ENCODE data around the gene PCDHGB2.
"Not testable (repeated sequence)": the region's sequence is repeated elsewhere in the genome, so short reads cannot be mapped to it uniquely, and the experiment has no call there.

The PCDHGB2 gene

DNA sequence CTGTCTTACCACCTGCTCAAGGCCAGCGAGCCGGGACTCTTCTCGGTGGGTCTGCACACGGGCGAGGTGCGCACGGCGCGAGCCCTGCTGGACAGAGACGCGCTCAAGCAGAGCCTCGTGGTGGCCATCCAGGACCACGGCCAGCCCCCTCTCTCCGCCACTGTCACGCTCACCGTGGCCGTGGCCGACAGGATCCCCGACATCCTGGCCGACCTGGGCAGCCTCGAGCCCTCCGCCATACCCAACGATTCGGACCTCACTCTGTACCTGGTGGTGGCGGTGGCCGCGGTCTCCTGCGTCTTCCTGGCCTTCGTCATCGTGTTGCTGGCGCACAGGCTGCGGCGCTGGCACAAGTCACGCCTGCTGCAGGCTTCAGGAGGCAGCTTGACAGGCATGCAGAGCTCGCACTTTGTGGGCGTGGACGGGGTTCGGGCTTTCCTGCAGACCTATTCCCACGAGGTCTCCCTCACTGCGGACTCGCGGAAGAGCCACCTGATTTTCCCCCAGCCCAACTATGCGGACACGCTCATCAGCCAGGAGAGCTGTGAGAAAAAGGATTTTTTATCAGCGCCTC, 18.9 kb upstream of the PCDHGB2 start:
- H4K8ac ChIP-seq (ENCODE audit: low read length); H3K4me2 ChIP-seq (ENCODE audit: low read length, poor library complexity, severe bottlenecking); H2AK5ac ChIP-seq (ENCODE audit: low read length, severe bottlenecking); H3K9ac ChIP-seq (ENCODE audit: low read length); H2BK120ac ChIP-seq (ENCODE audit: low read depth, low read length); H3K79me1 ChIP-seq (replicated peaks; ENCODE audit: low read length, poor library complexity, severe bottlenecking); H2BK12ac ChIP-seq (ENCODE audit: low read length in 2 of 2); H3K27ac ChIP-seq (ENCODE audit: low read length, poor library complexity, severe bottlenecking); H3K4me1 ChIP-seq (ENCODE audit: control insufficient read depth, insufficient read depth, low read depth, low read length); H3K14ac ChIP-seq (ENCODE audit: low read length in 2 of 2); H4K91ac ChIP-seq (ENCODE audit: low read length); H2BK5ac ChIP-seq (ENCODE audit: low read depth, low read length, poor library complexity, severe bottlenecking); H3K4me3 ChIP-seq (ENCODE audit: insufficient read depth in 1 of 2, low read depth in 1 of 2, low read length in 2 of 2); H3K36me3 ChIP-seq (ENCODE audit: control insufficient read depth in 1 of 2, insufficient read depth in 2 of 2, low read depth in 1 of 2, low read length in 2 of 2); H2AFZ ChIP-seq (ENCODE audit: low read depth, low read length); H3K23ac ChIP-seq (ENCODE audit: low read length in 2 of 2); H3K4ac ChIP-seq (ENCODE audit: low read depth in 1 of 2, low read length in 2 of 2); DNase-seq; H3K27me3 ChIP-seq (ENCODE audit: control insufficient read depth in 1 of 2, insufficient read depth in 1 of 2, low read length in 2 of 2); H2BK15ac ChIP-seq (ENCODE audit: low read depth, poor library complexity, severe bottlenecking); H3K18ac ChIP-seq (ENCODE audit: low read depth in 1 of 2, low read length in 2 of 2): not testable (repeated sequence)
- H3K9me3 ChIP-seq (ENCODE audit: control insufficient read depth, low read length), result peaks cover 68% of the 10 kb centered on the region
- 96% methylated on average over 29 of the region's 45 CpGs for WGBS

DNA sequence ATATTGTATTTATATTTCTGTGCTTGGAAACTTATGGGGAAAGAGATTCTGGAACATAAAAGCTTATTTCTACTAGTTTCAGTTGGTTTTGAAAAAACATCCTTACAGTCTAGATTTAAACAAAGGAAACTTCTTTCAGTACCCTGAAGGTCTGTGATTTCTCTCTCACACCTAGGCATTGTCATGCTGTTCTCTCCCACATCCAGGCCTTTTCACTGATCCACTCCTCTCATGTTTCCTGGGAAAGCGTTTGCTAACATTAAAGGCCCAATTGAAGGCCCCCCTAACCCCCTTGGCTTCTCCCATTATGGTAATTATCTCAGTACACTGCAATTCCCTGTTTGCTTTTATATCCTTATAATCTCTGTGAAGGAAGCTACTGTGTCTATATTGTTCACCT, 17.0 kb upstream of the PCDHGB2 start:
- no peak overlapping the region for H2BK5ac ChIP-seq (ENCODE audit: low read depth, low read length, poor library complexity, severe bottlenecking)
- no peaks in the 10 kb centered on the region for H3K36me3 ChIP-seq (ENCODE audit: control insufficient read depth in 1 of 2, insufficient read depth in 2 of 2, low read depth in 1 of 2, low read length in 2 of 2)
- no peaks in the 10 kb centered on the region for H3K79me1 ChIP-seq (replicated peaks; ENCODE audit: low read length, poor library complexity, severe bottlenecking)
- H3K9me3 ChIP-seq (ENCODE audit: control insufficient read depth, low read length), result peaks cover 60% of the 10 kb centered on the region
- H2BK15ac ChIP-seq (ENCODE audit: low read depth, poor library complexity, severe bottlenecking), result no peak overlapping the region
- no peak overlapping the region for H3K9ac ChIP-seq (ENCODE audit: low read length)
- no peak overlapping the region for H3K27ac ChIP-seq (ENCODE audit: low read length, poor library complexity, severe bottlenecking)
- no peak overlapping the region for H3K23ac ChIP-seq (ENCODE audit: low read length in 2 of 2)
- H3K4me3 ChIP-seq (ENCODE audit: insufficient read depth in 1 of 2, low read depth in 1 of 2, low read length in 2 of 2), result no peak overlapping the region
- no peak overlapping the region for H2BK120ac ChIP-seq (ENCODE audit: low read depth, low read length)
- H3K18ac ChIP-seq (ENCODE audit: low read depth in 1 of 2, low read length in 2 of 2), result no peak overlapping the region
- H3K27me3 ChIP-seq (ENCODE audit: control insufficient read depth in 1 of 2, insufficient read depth in 1 of 2, low read length in 2 of 2), result no peaks in the 10 kb centered on the region
- H3K4me2 ChIP-seq (ENCODE audit: low read length, poor library complexity, severe bottlenecking), result no peak overlapping the region
- no peaks in the 10 kb centered on the region for H3K4me1 ChIP-seq (ENCODE audit: control insufficient read depth, insufficient read depth, low read depth, low read length)
- no peak overlapping the region for H4K8ac ChIP-seq (ENCODE audit: low read length)
- H4K91ac ChIP-seq (ENCODE audit: low read length), result no peak overlapping the region
- H2AFZ ChIP-seq (ENCODE audit: low read depth, low read length), result no peak overlapping the region
- WGBS, result 0% methylated on average over 1 of the region's 1 CpG
- H3K4ac ChIP-seq (ENCODE audit: low read depth in 1 of 2, low read length in 2 of 2), result no peak overlapping the region
- no peak for DNase-seq
- no peak overlapping the region for H2BK12ac ChIP-seq (ENCODE audit: low read length in 2 of 2)
- no peak overlapping the region for H2AK5ac ChIP-seq (ENCODE audit: low read length, severe bottlenecking)
- no peak overlapping the region for H3K14ac ChIP-seq (ENCODE audit: low read length in 2 of 2)

DNA sequence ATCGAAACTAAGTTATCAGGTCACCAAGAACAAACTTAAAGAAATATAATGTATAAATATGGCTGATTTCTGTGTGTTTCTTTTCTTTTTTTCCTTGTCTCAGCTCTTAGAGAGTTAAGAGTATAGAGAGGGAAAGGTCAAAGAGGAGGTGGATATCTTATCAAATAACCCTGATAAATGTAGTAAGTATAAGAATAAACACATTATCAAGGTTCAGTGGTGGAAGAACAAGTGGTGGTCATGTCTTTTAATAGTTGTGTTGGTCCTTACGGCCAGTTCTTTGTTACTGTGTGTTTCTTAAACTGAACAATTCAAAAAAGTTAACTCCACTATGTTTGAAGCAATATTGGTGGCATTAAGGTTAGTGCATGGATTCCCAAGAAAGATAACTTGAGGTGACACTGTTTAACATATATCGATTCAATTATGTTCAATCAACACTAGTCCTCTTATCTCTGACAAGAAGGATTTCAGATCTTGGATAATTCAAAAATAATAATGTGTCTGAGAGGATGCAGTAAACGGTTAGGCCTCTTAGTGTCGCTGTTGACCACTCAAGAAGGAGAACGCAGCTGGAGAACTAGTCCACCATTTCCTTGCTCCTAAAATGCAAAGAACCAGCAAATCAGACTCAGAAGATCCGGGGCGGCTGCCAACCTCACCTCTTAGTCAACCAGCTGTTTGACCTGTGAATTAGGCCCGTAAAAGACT, 16.4 kb upstream of the PCDHGB2 start, which contains the start of gene PCDHGA3:
TSS of gene PCDHGA3 (plus strand) at position 588 of the 711 bp plus-strand sequence. CDS start 205 bp downstream, outside the sequence.
- no peak within 1 kb of the TSS for H3K4me2 ChIP-seq (ENCODE audit: low read length, poor library complexity, severe bottlenecking)
- H2AK5ac ChIP-seq (ENCODE audit: low read length, severe bottlenecking), result no peak within 1 kb of the TSS
- no peak within 1 kb of the TSS for H3K4ac ChIP-seq (ENCODE audit: low read depth in 1 of 2, low read length in 2 of 2)
- peak within 1 kb of the TSS in 1 of 2 experiments; percentile 71 for H3K4me3 ChIP-seq (ENCODE audit: insufficient read depth in 1 of 2, low read depth in 1 of 2, low read length in 2 of 2)
- no peak within 1 kb of the TSS for H4K91ac ChIP-seq (ENCODE audit: low read length)
- H2BK15ac ChIP-seq (ENCODE audit: low read depth, poor library complexity, severe bottlenecking), result no peak within 1 kb of the TSS
- 67% methylated on average over 7 of the region's 9 CpGs for WGBS
- H3K14ac ChIP-seq (ENCODE audit: low read length in 2 of 2), result no peak within 1 kb of the TSS
- no peak for DNase-seq
- H3K36me3 ChIP-seq (ENCODE audit: control insufficient read depth in 1 of 2, insufficient read depth in 2 of 2, low read depth in 1 of 2, low read length in 2 of 2), result no peaks in the 10 kb centered on the region
- no peak within 1 kb of the TSS for H3K23ac ChIP-seq (ENCODE audit: low read length in 2 of 2)
- H3K9me3 ChIP-seq (ENCODE audit: control insufficient read depth, low read length), result peaks cover 56% of the 10 kb centered on the region
- H3K9ac ChIP-seq (ENCODE audit: low read length), result peak within 1 kb of the TSS; percentile 79
- no peak within 1 kb of the TSS for H2AFZ ChIP-seq (ENCODE audit: low read depth, low read length)
- no peak within 1 kb of the TSS for H4K8ac ChIP-seq (ENCODE audit: low read length)
- H2BK5ac ChIP-seq (ENCODE audit: low read depth, low read length, poor library complexity, severe bottlenecking), result no peak within 1 kb of the TSS
- H3K18ac ChIP-seq (ENCODE audit: low read depth in 1 of 2, low read length in 2 of 2), result no peak within 1 kb of the TSS
- H2BK120ac ChIP-seq (ENCODE audit: low read depth, low read length), result no peak within 1 kb of the TSS
- no peaks in the 10 kb centered on the region for H3K27me3 ChIP-seq (ENCODE audit: control insufficient read depth in 1 of 2, insufficient read depth in 1 of 2, low read length in 2 of 2)
- H3K4me1 ChIP-seq (ENCODE audit: control insufficient read depth, insufficient read depth, low read depth, low read length), result no peaks in the 10 kb centered on the region
- no peak within 1 kb of the TSS for H2BK12ac ChIP-seq (ENCODE audit: low read length in 2 of 2)
- no peak within 1 kb of the TSS for H3K27ac ChIP-seq (ENCODE audit: low read length, poor library complexity, severe bottlenecking)
- no peaks in the 10 kb centered on the region for H3K79me1 ChIP-seq (replicated peaks; ENCODE audit: low read length, poor library complexity, severe bottlenecking)

DNA sequence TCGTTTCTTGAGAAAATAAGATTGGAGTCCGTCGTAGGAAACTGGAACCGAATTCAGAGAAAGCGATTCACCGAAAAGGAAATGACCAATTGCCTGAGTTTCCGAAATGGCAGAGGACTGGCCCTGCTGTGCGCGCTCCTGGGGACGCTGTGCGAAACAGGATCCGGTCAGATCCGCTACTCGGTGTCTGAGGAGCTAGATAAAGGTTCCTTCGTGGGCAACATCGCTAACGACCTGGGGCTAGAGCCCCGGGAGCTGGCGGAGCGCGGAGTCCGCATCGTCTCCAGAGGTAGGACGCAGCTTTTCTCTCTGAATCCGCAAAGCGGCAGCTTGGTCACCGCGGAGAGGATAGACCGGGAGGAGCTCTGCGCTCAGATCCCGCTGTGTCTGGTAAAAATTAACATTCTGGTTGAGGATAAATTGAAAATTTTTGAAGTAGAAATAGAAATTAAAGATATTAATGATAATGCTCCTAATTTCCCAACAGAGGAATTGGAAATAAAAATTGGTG, 15.8 kb upstream of the PCDHGB2 start:
- Histone ChIP-seq H3K4me1 (ENCODE audit: control insufficient read depth, insufficient read depth, low read depth, low read length) (no peaks in the 10 kb centered on the region), H3K9me3 (ENCODE audit: control insufficient read depth, low read length) (peaks cover 58% of the 10 kb centered on the region), H3K27ac (ENCODE audit: low read length, poor library complexity, severe bottlenecking) (no peak overlapping the region), H3K9ac (ENCODE audit: low read length) (peak overlapping the region; percentile 79), H3K14ac (ENCODE audit: low read length in 2 of 2) (no peak overlapping the region), H3K79me1 (replicated peaks; ENCODE audit: low read length, poor library complexity, severe bottlenecking) (no peaks in the 10 kb centered on the region), H4K8ac (ENCODE audit: low read length) (no peak overlapping the region), H2BK5ac (ENCODE audit: low read depth, low read length, poor library complexity, severe bottlenecking) (no peak overlapping the region), H3K18ac (ENCODE audit: low read depth in 1 of 2, low read length in 2 of 2) (no peak overlapping the region), H2BK12ac (ENCODE audit: low read length in 2 of 2) (no peak overlapping the region), H3K27me3 (ENCODE audit: control insufficient read depth in 1 of 2, insufficient read depth in 1 of 2, low read length in 2 of 2) (no peaks in the 10 kb centered on the region), H2BK120ac (ENCODE audit: low read depth, low read length) (no peak overlapping the region), H3K4me3 (ENCODE audit: insufficient read depth in 1 of 2, low read depth in 1 of 2, low read length in 2 of 2) (peak overlapping the region in 1 of 2 experiments; percentile 71), H4K91ac (ENCODE audit: low read length) (no peak overlapping the region), H3K4me2 (ENCODE audit: low read length, poor library complexity, severe bottlenecking) (no peak overlapping the region), H2AFZ (ENCODE audit: low read depth, low read length) (no peak overlapping the region), H3K4ac (ENCODE audit: low read depth in 1 of 2, low read length in 2 of 2) (no peak overlapping the region), H2BK15ac (ENCODE audit: low read depth, poor library complexity, severe bottlenecking) (no peak overlapping the region), H2AK5ac (ENCODE audit: low read length, severe bottlenecking) (no peak overlapping the region), H3K23ac (ENCODE audit: low read length in 2 of 2) (no peak overlapping the region), H3K36me3 (ENCODE audit: control insufficient read depth in 1 of 2, insufficient read depth in 2 of 2, low read depth in 1 of 2, low read length in 2 of 2) (no peaks in the 10 kb centered on the region)
- 94% methylated on average over 26 of the region's 31 CpGs for WGBS
- no peak for DNase-seq

All from mesenchymal stem cell (in vitro differentiated cells and primary cell).